Measurements from ENCODE around the gene CSPG5.

DNA sequence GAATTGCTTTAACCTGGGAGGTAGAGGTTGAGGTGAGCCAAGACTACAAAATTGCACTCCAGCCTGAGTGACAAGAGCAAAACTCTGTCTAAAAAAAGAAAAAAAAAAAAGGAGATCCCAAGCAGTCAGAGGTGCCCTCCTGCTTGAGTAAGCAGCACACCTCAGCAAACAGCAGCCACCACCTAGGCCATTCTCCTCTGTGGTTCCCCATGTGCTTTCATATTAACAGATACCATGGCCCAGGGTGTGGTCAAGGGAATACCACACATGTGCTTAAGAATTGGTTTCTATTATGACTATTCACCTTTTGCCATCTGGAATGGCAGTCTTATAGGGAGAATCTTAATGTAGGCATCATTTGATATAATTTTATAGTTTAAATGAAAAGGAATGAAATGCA, 24.7 kb upstream of the CSPG5 start:
- no peak for TF ChIP-seq EZH2 (IDR thresholded peaks at IDR 0.05; ENCODE audit: low read length, unreplicated experiment)
- TF ChIP-seq, protein P1, sequence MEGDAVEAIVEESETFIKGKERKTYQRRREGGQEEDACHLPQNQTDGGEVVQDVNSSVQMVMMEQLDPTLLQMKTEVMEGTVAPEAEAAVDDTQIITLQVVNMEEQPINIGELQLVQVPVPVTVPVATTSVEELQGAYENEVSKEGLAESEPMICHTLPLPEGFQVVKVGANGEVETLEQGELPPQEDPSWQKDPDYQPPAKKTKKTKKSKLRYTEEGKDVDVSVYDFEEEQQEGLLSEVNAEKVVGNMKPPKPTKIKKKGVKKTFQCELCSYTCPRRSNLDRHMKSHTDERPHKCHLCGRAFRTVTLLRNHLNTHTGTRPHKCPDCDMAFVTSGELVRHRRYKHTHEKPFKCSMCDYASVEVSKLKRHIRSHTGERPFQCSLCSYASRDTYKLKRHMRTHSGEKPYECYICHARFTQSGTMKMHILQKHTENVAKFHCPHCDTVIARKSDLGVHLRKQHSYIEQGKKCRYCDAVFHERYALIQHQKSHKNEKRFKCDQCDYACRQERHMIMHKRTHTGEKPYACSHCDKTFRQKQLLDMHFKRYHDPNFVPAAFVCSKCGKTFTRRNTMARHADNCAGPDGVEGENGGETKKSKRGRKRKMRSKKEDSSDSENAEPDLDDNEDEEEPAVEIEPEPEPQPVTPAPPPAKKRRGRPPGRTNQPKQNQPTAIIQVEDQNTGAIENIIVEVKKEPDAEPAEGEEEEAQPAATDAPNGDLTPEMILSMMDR (conservative IDR thresholded peaks at IDR 0.05; ENCODE audit: low read depth, low read length) = no peak

Measured in PC-3 (cell line).